Esophagus squamous epithelium (tissue), 5 donors: ENCODE data around the gene CCDC141. TPM values are rescaled to one million over a fixed set of nuclear protein-coding genes. Genes with fewer than 3 reads are reported as not detected.

Experiments
- DNase-seq: peaks from one replicate; lab custom pipeline; 2025; lab: John Stamatoyannopoulos, UW
- H3K27ac ChIP-seq, 4 donors: fragments of 200-600 bp; sonication (generic); one replicate each; pipeline ENCODE4 v1.5.1; 2016 to 2019; ENCODE audit warnings: mild to moderate bottlenecking in 1 of 4
- H3K27me3 ChIP-seq, 4 donors: fragments of 200-600 bp; sonication (generic); 1 replicate in 3 of 4; 2 replicates in 1 of 4; pipeline versions ENCODE4 v1.5.1 to v1.6.0; 2017 to 2021; ENCODE audit warnings: antibody characterized with exemption in 1 of 4
- H3K36me3 ChIP-seq, 3 donors: fragments of 200-600 bp; sonication (generic); one replicate each; pipeline ENCODE4 v1.5.1; 2016 to 2019
- H3K4me1 ChIP-seq, 3 donors: fragments of 200-600 bp; sonication (generic); one replicate each; pipeline ENCODE4 v1.5.1; 2017 to 2019
- H3K4me3 ChIP-seq, 4 donors: fragments of 200-600 bp; sonication (generic); 1 replicate in 3 of 4; 2 replicates in 1 of 4; pipeline ENCODE4 v1.5.1; 2016 to 2019; ENCODE audit warnings: mild to moderate bottlenecking in 2 of 4, moderate library complexity in 1 of 4
- H3K9me3 ChIP-seq, 3 donors: fragments of 200-600 bp; sonication (generic); one replicate each; pipeline ENCODE4 v1.5.1; 2016 to 2019
- POLR2A ChIP-seq, 4 donors: fragments of 450-650 bp; IDR thresholded peaks; one replicate each; pipeline ENCODE4 v1.6.1; 2017; ENCODE audit warnings: antibody characterized with exemption in 4 of 4, mild to moderate bottlenecking in 4 of 4, moderate library complexity in 3 of 4
- WGBS, 2 donors: methylation state at CpG; one replicate each; pipeline ENCODE4 v1.1.5; 2018; 5-methylcytosine and 5-hydroxymethylcytosine counted together
- intact Hi-C: fragments of 100-400 bp; cut with DNase I; formaldehyde crosslinking; loops from one replicate; pipeline ENCODE4 v1.15.0; 2022
- total RNA-seq, 4 donors: library from RNA; depleted of rRNA; stranded (reverse); fragments of >200 nt; gene quantifications; one replicate each; pipeline ENCODE4 v1.1.0, GENCODE V29; 2016
- TF ChIP-seq, protein P1 (sequence below), 6 experiments: fragments of 450-650 bp in 4 of 6; fragments of 200-600 bp in 2 of 6; sonication (generic) in 2 of 6; IDR thresholded peaks; one replicate each; pipeline ENCODE4 v1.5.1; 2016 to 2019; ENCODE audit warnings: antibody characterized with exemption in 6 of 6, mild to moderate bottlenecking in 4 of 6, moderate library complexity in 4 of 6
- donor health status: DM: yes; HTN: yes; CAD: no.

The CCDC141 gene
- total RNA-seq, 4 donors from 2014 or later: 0.26 to 3.1 (median 1.1) TPM

DNA sequence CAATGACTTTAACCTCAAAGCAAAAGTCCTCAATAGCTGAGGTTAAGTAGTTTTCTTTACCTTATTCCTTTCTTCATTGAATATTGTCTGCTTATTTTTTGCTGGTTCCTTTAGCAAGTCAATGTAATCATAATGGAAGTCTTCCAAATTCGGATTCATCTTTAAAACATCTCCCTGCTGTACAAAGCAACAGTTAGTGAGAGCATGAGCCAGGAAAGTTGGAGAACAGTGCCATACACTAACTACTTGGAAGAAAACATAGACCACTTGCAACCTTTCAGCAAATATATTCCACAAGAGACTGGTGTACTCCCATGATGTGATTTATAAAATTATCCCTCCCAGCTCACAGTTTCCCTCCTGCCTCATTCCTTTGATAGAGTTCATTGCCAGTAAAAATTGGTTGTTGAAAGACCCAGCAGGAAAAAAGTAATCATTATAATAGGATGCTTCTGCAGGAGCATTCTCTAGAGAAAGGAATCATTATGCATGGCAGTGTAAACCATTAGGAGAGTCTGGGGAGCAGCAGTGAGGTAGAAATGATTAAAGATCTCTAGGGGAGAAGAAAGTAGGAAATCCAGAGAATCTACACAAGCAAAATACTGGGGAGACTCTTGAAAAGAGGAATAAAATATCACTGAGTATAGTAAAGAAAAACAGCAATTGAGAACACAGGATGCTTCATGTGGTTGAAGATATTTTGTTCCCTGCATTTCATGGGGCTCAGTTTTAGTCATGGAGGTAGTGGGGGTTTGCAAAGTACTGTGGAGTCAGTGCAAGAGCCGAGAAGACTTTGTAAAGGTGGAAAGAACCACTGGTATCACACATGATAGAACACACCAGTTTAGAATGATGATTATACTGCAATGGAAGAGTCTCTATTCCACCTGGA lies 204.1 kb downstream of the CCDC141 start:
- DNase-seq: no peak

DNA sequence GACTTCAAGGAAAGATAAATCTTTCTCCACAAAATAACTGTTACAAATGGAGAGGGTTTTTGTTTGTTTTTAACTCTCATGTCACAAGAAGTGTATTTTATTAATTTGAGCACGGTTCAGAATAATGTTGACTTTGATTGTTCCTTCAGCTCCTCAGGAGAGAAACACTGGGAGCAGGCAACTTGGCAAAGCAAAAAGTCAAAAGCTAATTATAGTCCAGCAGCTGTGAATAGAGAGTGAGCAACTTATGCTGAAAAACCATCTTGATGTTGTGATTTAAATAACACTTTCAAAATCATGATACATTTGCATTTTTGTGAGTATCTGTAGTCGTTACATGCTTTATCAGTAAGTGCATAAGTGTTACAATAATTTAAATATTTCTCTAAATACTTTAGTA lies 205.2 kb downstream of the CCDC141 start:
- intact Hi-C loops: no loop called here
- WGBS, 2 donors: 23 to 47% methylated on average over 2 of the region's 2 CpGs
- no peaks in the 10 kb centered on the region for H3K27me3 ChIP-seq

More for the DNA sequence above, 204.1 kb downstream of the CCDC141 start:
- Histone ChIP-seq H3K27me3 (no peaks in the 10 kb centered on the region), H3K4me1 (peaks cover 0 to 10% (median 0%) of the 10 kb centered on the region in 3 donors), H3K27ac (no peak overlapping the region), H3K9me3 (no peaks in the 10 kb centered on the region), H3K4me3 (no peak overlapping the region), H3K36me3 (no peaks in the 10 kb centered on the region)
- intact Hi-C loops: no loop called here
- TF ChIP-seq POLR2A (IDR thresholded peaks at IDR 0.05): no peak
- TF ChIP-seq, protein P1, sequence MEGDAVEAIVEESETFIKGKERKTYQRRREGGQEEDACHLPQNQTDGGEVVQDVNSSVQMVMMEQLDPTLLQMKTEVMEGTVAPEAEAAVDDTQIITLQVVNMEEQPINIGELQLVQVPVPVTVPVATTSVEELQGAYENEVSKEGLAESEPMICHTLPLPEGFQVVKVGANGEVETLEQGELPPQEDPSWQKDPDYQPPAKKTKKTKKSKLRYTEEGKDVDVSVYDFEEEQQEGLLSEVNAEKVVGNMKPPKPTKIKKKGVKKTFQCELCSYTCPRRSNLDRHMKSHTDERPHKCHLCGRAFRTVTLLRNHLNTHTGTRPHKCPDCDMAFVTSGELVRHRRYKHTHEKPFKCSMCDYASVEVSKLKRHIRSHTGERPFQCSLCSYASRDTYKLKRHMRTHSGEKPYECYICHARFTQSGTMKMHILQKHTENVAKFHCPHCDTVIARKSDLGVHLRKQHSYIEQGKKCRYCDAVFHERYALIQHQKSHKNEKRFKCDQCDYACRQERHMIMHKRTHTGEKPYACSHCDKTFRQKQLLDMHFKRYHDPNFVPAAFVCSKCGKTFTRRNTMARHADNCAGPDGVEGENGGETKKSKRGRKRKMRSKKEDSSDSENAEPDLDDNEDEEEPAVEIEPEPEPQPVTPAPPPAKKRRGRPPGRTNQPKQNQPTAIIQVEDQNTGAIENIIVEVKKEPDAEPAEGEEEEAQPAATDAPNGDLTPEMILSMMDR (IDR thresholded peaks at IDR 0.05): no peak
- 36 to 47% methylated on average over 2 of the region's 2 CpGs for WGBS, 2 donors

DNA sequence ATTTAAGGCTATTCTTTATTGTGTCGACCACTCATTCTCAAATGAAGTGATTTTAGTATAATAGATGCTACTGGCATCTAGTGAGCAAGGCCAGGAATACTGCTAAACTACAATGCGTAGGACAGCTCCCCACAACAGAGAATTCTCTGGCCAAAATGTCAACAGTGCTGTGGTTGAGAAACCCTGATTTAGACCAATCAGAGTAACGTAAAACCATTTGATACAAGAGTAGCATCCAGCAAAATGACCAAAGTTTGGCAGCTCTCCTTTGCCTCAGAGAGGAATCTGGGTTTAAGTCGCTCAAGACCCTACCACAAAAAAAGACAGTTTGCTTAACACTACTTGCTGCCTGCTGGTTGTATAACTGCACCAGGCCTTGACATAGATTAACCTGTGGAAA lies 205.7 kb downstream of the CCDC141 start:
- Histone ChIP-seq H3K36me3 (no peaks in the 10 kb centered on the region), H3K9me3 (no peaks in the 10 kb centered on the region), H3K4me1 (peaks cover 0 to 10% (median 0%) of the 10 kb centered on the region in 3 donors), H3K27ac (no peak overlapping the region), H3K4me3 (no peak overlapping the region), H3K27me3 (no peaks in the 10 kb centered on the region)
- intact Hi-C loops: no loop called here
- DNase-seq: no peak
- WGBS, 2 donors: 41 to 55% methylated on average over 4 of the region's 4 CpGs
- TF ChIP-seq, protein P1 (IDR thresholded peaks at IDR 0.05): no peak
- no peak for TF ChIP-seq POLR2A (IDR thresholded peaks at IDR 0.05)

More for the DNA sequence above, 205.2 kb downstream of the CCDC141 start:
- H3K27ac ChIP-seq: no peak overlapping the region
- TF ChIP-seq POLR2A (IDR thresholded peaks at IDR 0.05): no peak
- TF ChIP-seq, protein P1 (IDR thresholded peaks at IDR 0.05): no peak
- no peaks in the 10 kb centered on the region for H3K9me3 ChIP-seq
- H3K36me3 ChIP-seq: no peaks in the 10 kb centered on the region
- H3K4me3 ChIP-seq: no peak overlapping the region
- DNase-seq: no peak
- peaks cover 0 to 10% (median 0%) of the 10 kb centered on the region in 3 donors for H3K4me1 ChIP-seq

DNA sequence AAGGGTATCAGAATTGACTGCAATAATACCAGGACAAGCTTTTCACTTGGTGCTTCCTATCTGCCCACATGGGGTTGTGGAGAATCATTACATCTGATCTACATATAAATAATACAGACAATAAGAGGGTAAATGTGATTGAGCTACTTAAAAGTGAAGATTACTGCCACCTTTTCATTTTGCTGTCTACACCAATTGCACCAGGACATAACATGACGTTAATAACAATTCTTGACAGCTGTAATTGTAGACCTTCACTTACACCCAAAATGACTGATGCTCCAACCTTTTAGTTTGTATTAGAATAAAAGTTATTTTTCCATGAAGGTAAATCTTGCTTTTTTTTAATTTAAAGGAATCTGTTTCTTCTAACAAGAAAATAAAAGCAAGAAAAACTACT lies 206.2 kb downstream of the CCDC141 start:
- no peak for DNase-seq

More for the DNA sequence above, 206.2 kb downstream of the CCDC141 start:
- Histone ChIP-seq H3K4me3 (no peak overlapping the region), H3K4me1 (peaks cover 0 to 10% (median 0%) of the 10 kb centered on the region in 3 donors), H3K36me3 (no peaks in the 10 kb centered on the region), H3K27me3 (no peaks in the 10 kb centered on the region), H3K27ac (no peak overlapping the region), H3K9me3 (no peaks in the 10 kb centered on the region)
- 70 to 76% methylated on average over 1 of the region's 1 CpG for WGBS, 2 donors
- intact Hi-C loops: no loop called here
- TF ChIP-seq, protein P1 (IDR thresholded peaks at IDR 0.05): no peak
- TF ChIP-seq POLR2A (IDR thresholded peaks at IDR 0.05): no peak
